Adrenal gland (tissue), 5 donors: ENCODE measurements around the gene ZFHX3.

Experiments
- POLR2A ChIP-seq, 2 donors: fragments of 450-650 bp; IDR thresholded peaks; one replicate each; pipeline ENCODE4 v1.6.1; 2017; ENCODE audit warnings: antibody characterized with exemption in 2 of 2, mild to moderate bottlenecking in 2 of 2, moderate library complexity in 1 of 2
- TF ChIP-seq, protein P1 (sequence below), 6 experiments: fragments of 450-650 bp in 4 of 6; fragments of 200-600 bp in 2 of 6; sonication (generic) in 1 of 6; IDR thresholded peaks; 1 replicate in 5 of 6; 2 replicates in 1 of 6; pipeline versions ENCODE4 v1.5.1 to v1.8.0; 2016 to 2021; ENCODE audit warnings: antibody characterized with exemption in 6 of 6, mild to moderate bottlenecking in 2 of 6, moderate library complexity in 1 of 6
- donor health status: DM: no; HTN: no; CAD: no.

DNA sequence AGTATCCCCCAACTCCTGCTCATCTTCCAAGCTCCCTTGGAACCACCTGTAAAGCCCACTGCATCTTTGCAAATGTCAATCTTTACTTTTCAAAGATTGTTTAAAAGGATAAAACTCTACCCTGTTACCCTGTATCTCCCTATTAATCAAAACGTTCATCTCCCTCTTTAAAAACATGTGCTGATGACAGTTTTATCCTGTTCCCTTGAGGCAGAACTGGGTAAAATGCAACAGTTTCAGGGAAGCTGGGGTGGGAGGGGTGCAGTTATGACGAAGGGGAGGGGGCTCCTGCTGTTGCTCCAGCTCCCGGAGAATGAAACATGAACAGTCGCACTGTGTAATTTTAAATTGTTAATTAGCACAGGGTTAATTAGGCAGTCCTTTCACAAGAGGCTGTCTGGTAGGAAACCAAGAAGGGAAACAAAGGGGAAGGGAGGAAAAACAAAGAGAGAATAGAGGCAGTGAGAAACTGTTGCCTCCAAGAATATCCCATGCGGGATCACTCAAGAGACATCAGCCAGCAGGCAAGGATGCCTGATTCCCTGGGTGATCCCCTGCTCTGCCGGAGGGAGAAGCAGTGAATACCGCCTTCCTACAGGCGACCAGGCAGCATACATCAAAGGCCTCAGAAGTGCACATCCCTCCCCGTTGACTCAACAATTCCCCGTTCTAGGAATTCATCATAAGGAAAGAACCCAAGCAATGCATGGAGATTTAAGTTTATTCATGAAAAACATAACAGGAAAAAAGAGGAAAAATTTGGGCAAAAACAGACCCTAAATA lies 84.2 kb downstream of the ZFHX3 start:
- TF ChIP-seq, protein P1, sequence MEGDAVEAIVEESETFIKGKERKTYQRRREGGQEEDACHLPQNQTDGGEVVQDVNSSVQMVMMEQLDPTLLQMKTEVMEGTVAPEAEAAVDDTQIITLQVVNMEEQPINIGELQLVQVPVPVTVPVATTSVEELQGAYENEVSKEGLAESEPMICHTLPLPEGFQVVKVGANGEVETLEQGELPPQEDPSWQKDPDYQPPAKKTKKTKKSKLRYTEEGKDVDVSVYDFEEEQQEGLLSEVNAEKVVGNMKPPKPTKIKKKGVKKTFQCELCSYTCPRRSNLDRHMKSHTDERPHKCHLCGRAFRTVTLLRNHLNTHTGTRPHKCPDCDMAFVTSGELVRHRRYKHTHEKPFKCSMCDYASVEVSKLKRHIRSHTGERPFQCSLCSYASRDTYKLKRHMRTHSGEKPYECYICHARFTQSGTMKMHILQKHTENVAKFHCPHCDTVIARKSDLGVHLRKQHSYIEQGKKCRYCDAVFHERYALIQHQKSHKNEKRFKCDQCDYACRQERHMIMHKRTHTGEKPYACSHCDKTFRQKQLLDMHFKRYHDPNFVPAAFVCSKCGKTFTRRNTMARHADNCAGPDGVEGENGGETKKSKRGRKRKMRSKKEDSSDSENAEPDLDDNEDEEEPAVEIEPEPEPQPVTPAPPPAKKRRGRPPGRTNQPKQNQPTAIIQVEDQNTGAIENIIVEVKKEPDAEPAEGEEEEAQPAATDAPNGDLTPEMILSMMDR (IDR thresholded peaks at IDR 0.05), result no peak
- TF ChIP-seq POLR2A (IDR thresholded peaks at IDR 0.05), result no peak
